Measurements from ENCODE around the gene SKP1. TPM values are rescaled to one million over a fixed set of nuclear protein-coding genes. Genes with fewer than 3 reads are reported as not detected.

The SKP1 gene
- total and polyA plus RNA-seq, 10 of the 15 experiments (the other 5 are each of a cell fraction or from before 2014, with no cell fraction given): 100 to 1,686 (median 519) TPM

DNA sequence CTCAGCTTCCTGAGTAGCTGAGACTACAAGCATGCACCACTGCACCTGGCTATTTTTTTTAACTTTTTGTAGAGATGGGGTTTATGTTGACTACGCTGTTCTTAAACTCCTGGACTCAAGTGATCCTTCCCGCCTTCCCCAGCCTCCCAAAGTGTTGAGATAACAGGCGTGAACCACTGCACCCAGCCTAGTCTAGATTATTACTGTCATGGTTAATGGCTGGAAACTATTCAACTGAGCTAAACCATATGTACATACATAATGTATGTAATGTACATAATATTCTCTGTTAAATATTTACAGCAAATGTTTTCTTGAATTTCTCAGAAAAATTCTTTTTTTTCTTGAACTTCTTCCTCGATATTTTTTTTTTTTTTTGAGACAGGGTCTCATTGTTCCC lies 27.8 kb upstream of the SKP1 start:
- in situ Hi-C loops (cut with MboI): no loop called here

More for the DNA sequence above, 27.8 kb upstream of the SKP1 start:
- intact Hi-C loops (cut with micrococcal nuclease; ENCODE audit: unreplicated experiment): no loop called here
- POLR2A ChIA-PET: interaction anchor here (0.6 to 1.0 kb wide), 4 partner anchors 21 to 527 kb away, joined by 3 to 6 read pairs (median 4); no protein-coding TSS in a partner anchor
- TF ChIP-seq RUNX3 (IDR thresholded peaks at IDR 0.05; ENCODE audit: low read length): no peak
- no peak for TF ChIP-seq GATAD2B (conservative IDR thresholded peaks at IDR 0.05; ENCODE audit: low read depth)
- TF ChIP-seq MXI1 (IDR thresholded peaks at IDR 0.05; ENCODE audit: low read depth, low read length): no peak
- TF ChIP-seq ZNF274 (IDR thresholded peaks at IDR 0.05; ENCODE audit: insufficient read depth, insufficient read length): no peak
- no peak for TF ChIP-seq SKIL (IDR thresholded peaks at IDR 0.05; ENCODE audit: low read depth, poor library complexity, severe bottlenecking)
- no peak for TF ChIP-seq NR2F1 (conservative IDR thresholded peaks at IDR 0.05)
- TF ChIP-seq DPF2 (IDR thresholded peaks at IDR 0.05): no peak
- no peak for TF ChIP-seq SUPT20H (IDR thresholded peaks at IDR 0.05; ENCODE audit: borderline replicate concordance, control insufficient read depth, low read depth, low read length)
- TF ChIP-seq RELA (IDR thresholded peaks at IDR 0.05; ENCODE audit: borderline replicate concordance, partially characterized antibody): no peak
- TF ChIP-seq IKZF2 (IDR thresholded peaks at IDR 0.05): no peak
- RAD21 ChIA-PET (ENCODE audit: unreplicated experiment): no interaction called here
- H3K9me3 ChIP-seq (replicated peaks; ENCODE audit: control insufficient read depth, insufficient read depth, low read length): no peaks in the 10 kb centered on the region
- peaks cover 11% of the 10 kb centered on the region; the same call in 1 of the 2 replicates for H4K20me1 ChIP-seq (ENCODE audit: control insufficient read depth, insufficient read depth)
- no peak for FAIRE-seq
- SMC1A ChIA-PET (ENCODE audit: uncharacterized antibody, unreplicated experiment): interaction anchor here (1.0 to 2.3 kb wide), 3 partner anchors 9 to 85 kb away, joined by 4 to 8 read pairs (median 7); no protein-coding TSS in a partner anchor
- no peak for ATAC-seq
- CTCF ChIA-PET: interaction anchor here (1.3 kb wide), 1 partner anchor 165 kb away, joined by 3 read pairs; no protein-coding TSS in a partner anchor
- no peak overlapping the region for H3K27ac ChIP-seq (ENCODE audit: control insufficient read depth, insufficient read depth)
- H3K4me2 ChIP-seq (ENCODE audit: control insufficient read depth, insufficient read depth): no peak overlapping the region
- H3K4me1 ChIP-seq (ENCODE audit: control insufficient read depth, insufficient read depth, low read length): no peaks in the 10 kb centered on the region
- 91% methylated on average over 4 of the region's 4 CpGs for WGBS (ENCODE audit: insufficient coverage, insufficient replicate concordance, low lambda C conversion rate, missing lambda C conversion rate)
- H3K27me3 ChIP-seq (replicated peaks in 1 of 2; ENCODE audit: control insufficient read depth in 2 of 2, insufficient read depth in 2 of 2, low read length in 1 of 2): no peaks in the 10 kb centered on the region
- no peak overlapping the region for H3K4me3 ChIP-seq
- no TSS peak for BruUV-seq (replicated peaks)
- no peak overlapping the region for H3K9ac ChIP-seq (ENCODE audit: control insufficient read depth, insufficient read depth, low read length)
- H3K79me2 ChIP-seq (ENCODE audit: control insufficient read depth, insufficient read depth, low read length): peaks cover 49% of the 10 kb centered on the region
- DNase-seq (ENCODE audit: low read depth, low spot score): no peak
- no peak overlapping the region for H2AFZ ChIP-seq (ENCODE audit: control insufficient read depth, low read depth, low read length)
- H3K36me3 ChIP-seq (ENCODE audit: control insufficient read depth in 2 of 2, insufficient read depth in 2 of 2, low read length in 1 of 2): peaks cover 10 to 37% of the 10 kb centered on the region in 2 experiments

Data from GM12878 (cell line).